Measurements from ENCODE around the gene PKP2.

- TF ChIP-seq POLR2A (IDR thresholded peaks at IDR 0.05) (no peak), CTCF (IDR thresholded peaks at IDR 0.05) (no peak)
These were observed 106.7 kb downstream of the PKP2 start for GRCh38 chr12:32789916-32790315.

All from vagina (tissue), 2 donors.